Thyroid gland (tissue), 4 donors: ENCODE data around the gene ZXDC. TPM values are rescaled to one million over a fixed set of nuclear protein-coding genes. Genes with fewer than 3 reads are reported as not detected.

Source experiments
- DNase-seq, 2 donors: peaks; one replicate each; pipeline ENCODE4 v3.0.0-alpha.2; 2019
- H3K27ac ChIP-seq, 3 donors: fragments of 200-600 bp; sonication (generic); 1 replicate in 2 of 3; 2 replicates in 1 of 3; pipeline ENCODE4 v1.5.1; 2016 to 2019; ENCODE audit warnings: mild to moderate bottlenecking in 1 of 3, moderate library complexity in 1 of 3
- H3K27me3 ChIP-seq: fragments of 200-600 bp; sonication (generic); one replicate; pipeline ENCODE4 v1.5.1; 2019
- H3K36me3 ChIP-seq, 2 donors: fragments of 200-600 bp; sonication (generic); one replicate each; pipeline ENCODE4 v1.5.1; 2016 to 2019
- H3K4me1 ChIP-seq, 2 donors: fragments of 200-600 bp; sonication (generic); one replicate each; pipeline ENCODE4 v1.5.1; 2017 to 2019
- H3K4me3 ChIP-seq, 3 donors: fragments of 200-600 bp; sonication (generic); replicated peaks in 1 of 3; 1 replicate in 2 of 3; 2 replicates in 1 of 3; pipeline ENCODE4 v1.5.1; 2016; ENCODE audit warnings: mild to moderate bottlenecking in 1 of 3
- H3K9me3 ChIP-seq: fragments of 200-600 bp; sonication (generic); one replicate; pipeline ENCODE4 v1.5.1; 2017
- POLR2A ChIP-seq, 2 donors: fragments of 450-650 bp; IDR thresholded peaks; one replicate each; pipeline ENCODE4 v1.6.1; 2017; ENCODE audit warnings: antibody characterized with exemption in 2 of 2, mild to moderate bottlenecking in 2 of 2, moderate library complexity in 1 of 2
- WGBS, 2 donors: methylation state at CpG; one replicate each; pipeline ENCODE4 v1.1.5; 2017; 5-methylcytosine and 5-hydroxymethylcytosine counted together
- intact Hi-C: fragments of 100-400 bp; cut with DNase I; formaldehyde crosslinking; loops from one replicate; pipeline ENCODE4 v1.15.1; 2023
- total RNA-seq, 4 donors: library from RNA; depleted of rRNA; stranded (reverse); fragments of >200 nt; gene quantifications; one replicate each; pipeline ENCODE4 v1.2.3, GENCODE V29; 2016
- TF ChIP-seq, protein P1 (sequence below), 6 experiments: fragments of 200-600 bp in 3 of 6; fragments of 450-650 bp in 3 of 6; sonication (generic) in 3 of 6; IDR thresholded peaks; one replicate each; pipeline ENCODE4 v1.5.1; 2016 to 2019; ENCODE audit warnings: antibody characterized with exemption in 6 of 6, mild to moderate bottlenecking in 2 of 6, inconsistent platforms in 1 of 6, moderate library complexity in 1 of 6

ZXDC gene
- total RNA-seq, 4 donors from 2014 or later: 51.5 to 96.8 (median 57.4) TPM

- Histone ChIP-seq H3K27ac (no peak overlapping the region), H3K27me3 (no peaks in the 10 kb centered on the region), H3K36me3 (peaks cover 10 to 35% of the 10 kb centered on the region in 2 donors), H3K4me1 (no peaks in the 10 kb centered on the region), H3K9me3 (no peaks in the 10 kb centered on the region), H3K4me3 (no peak overlapping the region)
- intact Hi-C loops: no loop called here
- TF ChIP-seq POLR2A (IDR thresholded peaks at IDR 0.05): no peak
- TF ChIP-seq, protein P1, sequence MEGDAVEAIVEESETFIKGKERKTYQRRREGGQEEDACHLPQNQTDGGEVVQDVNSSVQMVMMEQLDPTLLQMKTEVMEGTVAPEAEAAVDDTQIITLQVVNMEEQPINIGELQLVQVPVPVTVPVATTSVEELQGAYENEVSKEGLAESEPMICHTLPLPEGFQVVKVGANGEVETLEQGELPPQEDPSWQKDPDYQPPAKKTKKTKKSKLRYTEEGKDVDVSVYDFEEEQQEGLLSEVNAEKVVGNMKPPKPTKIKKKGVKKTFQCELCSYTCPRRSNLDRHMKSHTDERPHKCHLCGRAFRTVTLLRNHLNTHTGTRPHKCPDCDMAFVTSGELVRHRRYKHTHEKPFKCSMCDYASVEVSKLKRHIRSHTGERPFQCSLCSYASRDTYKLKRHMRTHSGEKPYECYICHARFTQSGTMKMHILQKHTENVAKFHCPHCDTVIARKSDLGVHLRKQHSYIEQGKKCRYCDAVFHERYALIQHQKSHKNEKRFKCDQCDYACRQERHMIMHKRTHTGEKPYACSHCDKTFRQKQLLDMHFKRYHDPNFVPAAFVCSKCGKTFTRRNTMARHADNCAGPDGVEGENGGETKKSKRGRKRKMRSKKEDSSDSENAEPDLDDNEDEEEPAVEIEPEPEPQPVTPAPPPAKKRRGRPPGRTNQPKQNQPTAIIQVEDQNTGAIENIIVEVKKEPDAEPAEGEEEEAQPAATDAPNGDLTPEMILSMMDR (IDR thresholded peaks at IDR 0.05): no peak
- 96 to 97% methylated on average over 17 to 18 of the region's 18 CpGs for WGBS, 2 donors
- DNase-seq: no peak
These were observed 38.6 kb downstream of the ZXDC start for GRCh38 chr3:126436826-126437717.

- Histone ChIP-seq H3K4me3 (no peak overlapping the region), H3K27me3 (no peaks in the 10 kb centered on the region), H3K9me3 (no peaks in the 10 kb centered on the region), H3K4me1 (no peaks in the 10 kb centered on the region), H3K36me3 (peaks cover 10 to 29% of the 10 kb centered on the region in 2 donors), H3K27ac (no peak overlapping the region)
- no peak for DNase-seq
- TF ChIP-seq, protein P1 (IDR thresholded peaks at IDR 0.05): no peak
- no peak for TF ChIP-seq POLR2A (IDR thresholded peaks at IDR 0.05)
- intact Hi-C loops: no loop called here
- WGBS, 2 donors: 87 to 94% methylated on average over 5 to 14 of the region's 14 CpGs
These were observed 40.0 kb downstream of the ZXDC start for GRCh38 chr3:126435456-126436315.

GRCh38 chr3:126434931-126435411, 40.7 kb downstream of the ZXDC start:
- H3K27me3 ChIP-seq: no peaks in the 10 kb centered on the region
- WGBS, 2 donors: 90 to 97% methylated on average over 6 to 7 of the region's 8 CpGs
- TF ChIP-seq, protein P1 (IDR thresholded peaks at IDR 0.05): no peak
- TF ChIP-seq POLR2A (IDR thresholded peaks at IDR 0.05): no peak
- peaks cover 10 to 29% of the 10 kb centered on the region in 2 donors for H3K36me3 ChIP-seq
- H3K4me1 ChIP-seq: no peaks in the 10 kb centered on the region
- DNase-seq: no peak
- H3K9me3 ChIP-seq: no peaks in the 10 kb centered on the region
- H3K4me3 ChIP-seq: no peak overlapping the region
- H3K27ac ChIP-seq: no peak overlapping the region
- intact Hi-C loops: no loop called here

DNA sequence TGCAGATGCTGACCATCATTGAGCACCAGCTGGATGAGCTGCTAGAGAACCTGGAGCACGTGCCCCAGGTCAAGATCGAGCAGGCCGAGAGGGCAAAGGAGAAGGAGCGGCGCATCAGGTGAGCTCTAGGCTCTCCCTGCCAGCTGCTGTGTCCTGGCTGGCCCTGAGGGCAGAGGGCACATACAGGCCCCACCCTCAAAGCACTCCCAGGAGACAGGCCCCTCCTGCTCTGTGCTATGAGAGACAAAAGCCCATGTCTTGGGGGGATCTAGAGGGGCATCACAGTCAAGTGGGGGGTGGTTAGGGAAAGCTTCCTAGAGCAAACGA, 41.5 kb downstream of the ZXDC start:
- no peak overlapping the region for H3K4me3 ChIP-seq
- H3K27ac ChIP-seq: no peak overlapping the region
- H3K36me3 ChIP-seq: peaks cover 10 to 25% of the 10 kb centered on the region in 2 donors
- DNase-seq: no peak
- intact Hi-C loops: no loop called here
- no peaks in the 10 kb centered on the region for H3K27me3 ChIP-seq
- WGBS, 2 donors: 87 to 96% methylated on average over 3 to 6 of the region's 6 CpGs
- no peaks in the 10 kb centered on the region for H3K9me3 ChIP-seq
- H3K4me1 ChIP-seq: no peaks in the 10 kb centered on the region
- TF ChIP-seq, protein P1 (IDR thresholded peaks at IDR 0.05): no peak
- no peak for TF ChIP-seq POLR2A (IDR thresholded peaks at IDR 0.05)
